ENCODE measurements around the gene FLOT2. TPM values are rescaled to one million over a fixed set of nuclear protein-coding genes. Genes with fewer than 3 reads are reported as not detected.
A peak's percentile ranks its signal among the peaks of the same experiment; 100 is the strongest.

The FLOT2 gene
- total and polyA plus RNA-seq, 2 of the 8 experiments (the other 6 are each of a cell fraction or from before 2014, with no cell fraction given), result 116 to 189 TPM

DNA sequence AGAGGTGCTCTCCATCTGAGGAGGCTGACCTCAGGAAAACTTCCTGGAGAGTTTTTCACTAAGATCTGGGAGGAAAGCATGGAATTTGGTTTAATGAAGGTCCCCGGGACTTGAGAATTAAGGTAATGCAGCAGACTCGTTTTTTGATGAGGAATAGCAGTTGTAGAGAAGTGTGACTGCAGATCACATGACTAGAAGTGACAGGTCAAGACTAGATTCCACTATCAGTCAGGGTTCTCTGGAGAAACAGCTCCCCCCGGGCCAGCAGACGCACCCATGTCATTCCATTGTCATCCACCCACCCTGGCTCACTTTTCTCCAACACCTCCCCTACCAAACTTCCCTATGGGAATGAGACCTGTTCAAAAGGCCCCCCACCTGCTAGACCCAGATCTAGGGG, 7.3 kb upstream of the FLOT2 start:
- Histone ChIP-seq H2BK5ac (ENCODE audit: low read depth, low read length) (no peak overlapping the region), H4K91ac (replicated peaks; ENCODE audit: insufficient read length, low read length) (no peak overlapping the region), H2BK15ac (ENCODE audit: low read length) (no peak overlapping the region), H2BK120ac (replicated peaks; ENCODE audit: low read depth, low read length) (no peak overlapping the region), H3K4me2 (ENCODE audit: insufficient read depth in 1 of 2, low read depth in 2 of 2, low read length in 2 of 2) (no peak overlapping the region), H3K9ac (replicated peaks in 1 of 4; ENCODE audit: extremely low read depth in 1 of 4, low read depth in 3 of 4, low read length in 3 of 4) (no peak overlapping the region), H3K9me3 (ENCODE audit: insufficient read depth in 2 of 2, low read depth in 1 of 2, low read length in 1 of 2) (no peaks in the 10 kb centered on the region), H2BK12ac (ENCODE audit: low read depth, low read length) (no peak overlapping the region), H3K23me2 (ENCODE audit: low read depth, low read length) (peaks cover 8% of the 10 kb centered on the region; the same call in 1 of the 2 replicates), H3K14ac (ENCODE audit: insufficient read length) (no peak overlapping the region), H3K79me1 (ENCODE audit: low read depth, low read length) (peaks cover 3% of the 10 kb centered on the region), H4K5ac (ENCODE audit: insufficient read length, low read depth, low read length) (no peak overlapping the region), H3K18ac (ENCODE audit: extremely low read depth, low read length) (no peak overlapping the region), H2BK20ac (ENCODE audit: low read length) (no peak overlapping the region), H3K23ac (ENCODE audit: insufficient read length) (no peak overlapping the region), H3K79me2 (ENCODE audit: control insufficient read depth in 1 of 2, insufficient read depth in 2 of 2, low read length in 2 of 2) (peaks cover 0 to 3% of the 10 kb centered on the region in 2 experiments; a peak in 2 of 4 replicates), H2AFZ (ENCODE audit: low read length) (no peak overlapping the region), H3K27ac (ENCODE audit: low read depth, low read length) (no peak overlapping the region), H3K4ac (replicated peaks; ENCODE audit: insufficient read length, low read depth, low read length) (no peak overlapping the region), H3K4me3 (ENCODE audit: extremely low read depth in 1 of 4, insufficient read depth in 2 of 4, low read depth in 3 of 4, low read length in 4 of 4) (no peak overlapping the region), H2AK5ac (ENCODE audit: low read depth, low read length) (no peak overlapping the region), H3K56ac (replicated peaks; ENCODE audit: insufficient read length, low read depth, low read length) (no peak overlapping the region), H4K8ac (ENCODE audit: extremely low read depth, insufficient read depth, low read length) (no peak overlapping the region), H4K20me1 (replicated peaks in 1 of 2; ENCODE audit: control insufficient read depth in 1 of 2, insufficient read depth in 2 of 2, low read length in 2 of 2) (peaks cover 2 to 7% of the 10 kb centered on the region in 2 experiments), H3K36me3 (ENCODE audit: control insufficient read depth in 2 of 4, insufficient read depth in 4 of 4, low read length in 3 of 4) (peaks cover 28 to 42% (median 36%) of the 10 kb centered on the region in 4 experiments), H3K4me1 (replicated peaks in 1 of 4; ENCODE audit: control insufficient read depth in 3 of 4, insufficient read depth in 4 of 4, low read length in 3 of 4) (peaks cover 0 to 9% (median 5%) of the 10 kb centered on the region in 4 experiments; a peak in 5 of 7 replicates), H3K27me3 (replicated peaks in 1 of 4; ENCODE audit: control insufficient read depth in 3 of 4, extremely low read depth in 1 of 4, insufficient read depth in 3 of 4, low read length in 3 of 4) (no peaks in the 10 kb centered on the region)
- TF ChIP-seq POLR2AphosphoS5 (IDR thresholded peaks at IDR 0.05; ENCODE audit: low read depth, low read length) (0 out of 2 replicates have a peak, but pooled peaks have one; percentile 18), CHD2 (IDR thresholded peaks at IDR 0.05; ENCODE audit: low read length) (no peak)
- WGBS, 2 experiments (ENCODE audit: extremely low coverage in 1 of 2, insufficient coverage in 1 of 2, insufficient read length in 1 of 2, insufficient replicate concordance in 2 of 2, low coverage in 1 of 2, low lambda C conversion rate in 2 of 2, missing lambda C conversion rate in 1 of 2), result 79% methylated on average over 4 of the region's 4 CpGs; no CpG with 5 or more reads in 1 of the 2 experiments
- no peak for FAIRE-seq
- ChIA-PET POLR2A (ENCODE audit: partially characterized antibody) (interaction anchor here (0.6 to 7.7 kb wide), 12 partner anchors 8 to 208 kb away, joined by 3 to 71 read pairs (median 3); partner anchors contain the start of genes NEK8, PHF12, TLCD1 and TRAF4), CTCF (ENCODE audit: partially characterized antibody) (interaction anchor here (0.7 to 5.6 kb wide), 6 partner anchors 8 to 178 kb away, joined by 3 to 45 read pairs (median 6); partner anchors contain the start of genes NEK8 and TLCD1)
- no peak for DNase-seq (ENCODE audit: low read depth in 1 of 2, low spot score in 2 of 2)

All from H1 (cell line).